GM18520 (cell line): Measurements from ENCODE around the gene SUGCT.

ENCODE experiments used
- ATAC-seq: cut with Tn5 transposase; IDR thresholded peaks from one replicate; pipeline ENCODE4 v1.9.1; 2021; ENCODE audit not compliant: unreplicated experiment

Gene SUGCT

GRCh38 chr7:40800771-40801170 lies 666.0 kb downstream of the SUGCT start:
- no peak for ATAC-seq

GRCh38 chr7:40802497-40802896 lies 667.7 kb downstream of the SUGCT start:
- no peak for ATAC-seq

GRCh38 chr7:40804477-40805215 lies 669.8 kb downstream of the SUGCT start:
- ATAC-seq = no peak

- ATAC-seq = no peak
Observed at GRCh38 chr7:40805361-40805760, 670.6 kb downstream of the SUGCT start.

GRCh38 chr7:40808378-40808942 lies 673.7 kb downstream of the SUGCT start:
- no peak for ATAC-seq

- ATAC-seq = no peak
Observed at GRCh38 chr7:40810274-40810673, 675.5 kb downstream of the SUGCT start.

GRCh38 chr7:40811666-40812065 lies 676.9 kb downstream of the SUGCT start:
- ATAC-seq = no peak

GRCh38 chr7:40815022-40815421 lies 680.2 kb downstream of the SUGCT start:
- ATAC-seq = no peak

GRCh38 chr7:40815512-40815911 lies 680.7 kb downstream of the SUGCT start:
- no peak for ATAC-seq

GRCh38 chr7:40822861-40823260 lies 688.1 kb downstream of the SUGCT start:
- ATAC-seq = no peak

GRCh38 chr7:40824461-40824860 lies 689.7 kb downstream of the SUGCT start:
- no peak for ATAC-seq

GRCh38 chr7:40826411-40827221 lies 691.8 kb downstream of the SUGCT start:
- ATAC-seq = no peak

GRCh38 chr7:40827222-40828085 lies 692.6 kb downstream of the SUGCT start:
- no peak for ATAC-seq

- no peak for ATAC-seq
Observed at GRCh38 chr7:40828686-40829600, 694.1 kb downstream of the SUGCT start.

- no peak for ATAC-seq
Observed at GRCh38 chr7:40833191-40833887, 698.5 kb downstream of the SUGCT start.

- ATAC-seq = no peak
Observed at GRCh38 chr7:40833888-40834234, 699.1 kb downstream of the SUGCT start.

GRCh38 chr7:40836218-40836617 lies 701.4 kb downstream of the SUGCT start:
- ATAC-seq = no peak

- ATAC-seq = no peak
Observed at GRCh38 chr7:40839881-40840280, 705.1 kb downstream of the SUGCT start.

- ATAC-seq = no peak
Observed at GRCh38 chr7:40840990-40841389, 706.2 kb downstream of the SUGCT start.

GRCh38 chr7:40842641-40843040 lies 707.8 kb downstream of the SUGCT start:
- ATAC-seq = no peak
